IMR-90 (cell line): ENCODE data around the gene NCAM1. TPM values are rescaled to one million over a fixed set of nuclear protein-coding genes. Genes with fewer than 3 reads are reported as not detected.

ENCODE experiments used
- ATAC-seq: fragments of 200-7000 bp; cut with Tn5 transposase; 2 replicates; pipeline ENCODE4 v1.9.1; 2020; ENCODE audit warnings: low read depth, mild to moderate bottlenecking, moderate library complexity
- BruUV-seq: library from RNA; stranded (reverse); fragments of 400-500 nt; replicated peaks from 2 replicates; lab custom pipeline; 2021; lab: Mats Ljungman, UMichigan
- CTCF ChIA-PET: fragments of 300-600 bp; formaldehyde crosslinking; extraction: SDS; loops from one replicate; lab custom pipeline; 2021; ENCODE audit warnings: antibody characterized with exemption; lab: Yijun Ruan, JAX
- POLR2A ChIA-PET: fragments of 300-600 bp; sonication (Branson Sonifier 250); formaldehyde crosslinking; loops from one replicate; lab custom pipeline; 2022; ENCODE audit warnings: antibody characterized with exemption; ENCODE audit not compliant: unreplicated experiment; lab: Charles Lee
- DNase-seq: peaks from one replicate; pipeline ENCODE4 v3.0.0; 2013
- H2AFZ ChIP-seq: replicated peaks from 2 replicates; pipeline ENCODE3; 2013; ENCODE audit warnings: low read length, mild to moderate bottlenecking; ENCODE audit not compliant: poor library complexity
- H2AK5ac ChIP-seq: 2 replicates; pipeline ENCODE4 v1.6.1; 2013; ENCODE audit warnings: low read depth, low read length, inconsistent platforms
- H2AK9ac ChIP-seq: replicated peaks from 2 replicates; pipeline ENCODE3; 2013; ENCODE audit warnings: mild to moderate bottlenecking, low read depth, low read length, moderate library complexity; ENCODE audit not compliant: poor library complexity
- H2BK120ac ChIP-seq: 2 replicates; pipeline ENCODE4 v1.6.1; 2013; ENCODE audit warnings: low read depth, low read length, inconsistent platforms
- H2BK15ac ChIP-seq: 3 replicates; pipeline ENCODE4 v1.6.1; 2013; ENCODE audit warnings: low read depth, low read length, inconsistent platforms
- H2BK20ac ChIP-seq: 2 replicates; pipeline ENCODE4 v1.6.1; 2013; ENCODE audit warnings: low read depth, mild to moderate bottlenecking, inconsistent platforms, low read length, moderate library complexity
- H2BK5ac ChIP-seq: 2 replicates; pipeline ENCODE4 v1.6.1; 2013; ENCODE audit warnings: mild to moderate bottlenecking, low read depth, low read length, inconsistent platforms; ENCODE audit not compliant: poor library complexity, severe bottlenecking
- H3K14ac ChIP-seq: replicated peaks from 2 replicates; pipeline ENCODE4 v1.6.1; 2013; ENCODE audit warnings: low read depth, low read length, inconsistent platforms
- H3K18ac ChIP-seq: 2 replicates; pipeline ENCODE4 v1.6.1; 2013; ENCODE audit warnings: low read depth, low read length, control low read depth
- H3K23ac ChIP-seq: 2 replicates; pipeline ENCODE4 v1.6.1; 2013; ENCODE audit warnings: low read depth, low read length, inconsistent platforms
- H3K27ac ChIP-seq: 2 replicates; pipeline ENCODE4 v1.5.1; 2013; ENCODE audit warnings: mild to moderate bottlenecking, control low read depth, low read length; ENCODE audit not compliant: insufficient read depth
- H3K27me3 ChIP-seq: 2 replicates; pipeline ENCODE4 v1.6.1; 2013; ENCODE audit warnings: low read length; ENCODE audit not compliant: control insufficient read depth, insufficient read depth
- H3K36me3 ChIP-seq: 2 replicates; pipeline ENCODE4 v1.6.1; 2013; ENCODE audit warnings: low read length, mixed read lengths; ENCODE audit not compliant: control insufficient read depth, insufficient read depth
- H3K4ac ChIP-seq: 2 replicates; pipeline ENCODE4 v1.6.1; 2013; ENCODE audit warnings: low read depth, low read length, inconsistent platforms
- H3K4me1 ChIP-seq: 2 replicates; pipeline ENCODE4 v1.6.1; 2013; ENCODE audit warnings: low read length, mixed read lengths; ENCODE audit not compliant: control insufficient read depth, insufficient read depth
- H3K4me2 ChIP-seq: 2 replicates; pipeline ENCODE4 v1.6.1; 2013; ENCODE audit warnings: low read depth, mild to moderate bottlenecking, control low read depth, low read length, moderate library complexity
- H3K4me3 ChIP-seq: 2 replicates; pipeline ENCODE4 v1.5.1; 2013; ENCODE audit warnings: low read depth, mild to moderate bottlenecking, control low read depth, low read length, moderate library complexity; ENCODE audit not compliant: insufficient read depth
- H3K56ac ChIP-seq: 2 replicates; pipeline ENCODE4 v1.6.1; 2013; ENCODE audit warnings: low read length, inconsistent platforms; ENCODE audit not compliant: insufficient read depth; ENCODE audit errors: extremely low read depth
- H3K79me1 ChIP-seq, 2 experiments: 2 replicates each; pipeline ENCODE4 v1.6.1; 2013; ENCODE audit warnings: low read length in 2 of 2, inconsistent platforms in 1 of 2, low read depth in 1 of 2
- H3K9ac ChIP-seq: 2 replicates; pipeline ENCODE4 v1.6.1; 2013; ENCODE audit warnings: low read depth, low read length, control low read depth
- H3K9me1 ChIP-seq: 2 replicates; pipeline ENCODE4 v1.6.1; 2013; ENCODE audit warnings: low read length, inconsistent platforms; ENCODE audit not compliant: insufficient read depth
- H3K9me3 ChIP-seq: 2 replicates; pipeline ENCODE4 v1.6.1; 2013; ENCODE audit warnings: low read length; ENCODE audit not compliant: control insufficient read depth, insufficient read depth
- H4K20me1 ChIP-seq: 2 replicates; pipeline ENCODE4 v1.6.1; 2013; ENCODE audit warnings: low read length, inconsistent platforms; ENCODE audit not compliant: insufficient read depth
- H4K5ac ChIP-seq: 2 replicates; pipeline ENCODE4 v1.6.1; 2013; ENCODE audit warnings: mild to moderate bottlenecking, low read depth, low read length, control low read depth
- H4K8ac ChIP-seq, 2 experiments: 2 replicates each; pipeline ENCODE4 v1.6.1; 2013; ENCODE audit warnings: low read depth in 2 of 2, low read length in 2 of 2, control low read depth in 1 of 2, inconsistent platforms in 1 of 2
- H4K91ac ChIP-seq: 2 replicates; pipeline ENCODE4 v1.6.1; 2013; ENCODE audit warnings: low read depth, low read length, inconsistent platforms; ENCODE audit not compliant: insufficient read depth
- CEBPB ChIP-seq: IDR thresholded peaks from 2 replicates; pipeline ENCODE4 v1.6.1; 2012; ENCODE audit warnings: low read depth, low read length, improper control_type of control experiment
- CHD1 ChIP-seq: IDR thresholded peaks from 2 replicates; pipeline ENCODE4 v1.6.1; 2012; ENCODE audit warnings: low read depth, low read length, improper control_type of control experiment
- CTCF ChIP-seq: conservative IDR thresholded peaks from 2 replicates; pipeline ENCODE4 v1.5.1; 2012; ENCODE audit warnings: mild to moderate bottlenecking, low read depth, low read length, improper control_type of control experiment
- MAFK ChIP-seq: IDR thresholded peaks from 2 replicates; pipeline ENCODE4 v1.6.1; 2012; ENCODE audit warnings: low read depth, low read length, improper control_type of control experiment
- RAD21 ChIP-seq: IDR thresholded peaks from 2 replicates; pipeline ENCODE4 v1.6.1; 2012; ENCODE audit warnings: low read length, improper control_type of control experiment
- SMC3 ChIP-seq: fragments of 150-350 bp; IDR thresholded peaks from 2 replicates; pipeline ENCODE4 v1.6.1; 2016; ENCODE audit warnings: low read depth, mild to moderate bottlenecking, antibody characterized with exemption, low read length, moderate library complexity
- USF2 ChIP-seq: fragments of 150-350 bp; IDR thresholded peaks from 2 replicates; pipeline ENCODE4 v1.6.1; 2017; ENCODE audit warnings: mild to moderate bottlenecking, antibody characterized with exemption, low read length, low read depth
- WGBS, 2 experiments: methylation state at CpG; one replicate each; pipeline versions ENCODE4 v1.1.5 to v1.1.7; 2013; ENCODE audit warnings: missing lambda C conversion rate in 2 of 2; ENCODE audit not compliant: insufficient read length in 1 of 2; ENCODE audit errors: extremely low coverage in 2 of 2; 5-methylcytosine and 5-hydroxymethylcytosine counted together
- dilution Hi-C: fragments of 300-500 bp; cut with HindIII; formaldehyde crosslinking; loops from one replicate; pipeline ENCODE4 v1.14.3; 2018; ENCODE audit warnings: low sequenced_read_pairs; ENCODE audit not compliant: unreplicated experiment
- in situ Hi-C: fragments of 300-500 bp; cut with MboI; formaldehyde crosslinking; loops from 3 replicates; pipeline ENCODE4 v1.14.3; 2019; ENCODE audit warnings: low sequenced_read_pairs, inconsistent platforms, mixed read lengths
- intact Hi-C: fragments of 100-400 bp; cut with micrococcal nuclease; formaldehyde crosslinking; loops from 2 replicates; pipeline ENCODE4 v1.10.0; 2022
- polyA plus RNA-seq, 3 experiments: library from polyadenylated mRNA; depleted of rRNA; stranded (reverse); fragments of >200 nt; gene quantifications; 2 replicates each; pipeline ENCODE4 v1.2.3, GENCODE V29; 2012; ENCODE audit warnings: low replicate concordance in 1 of 3
- total RNA-seq: library from RNA; depleted of rRNA; stranded (reverse); fragments of >200 nt; gene quantifications from 2 replicates; pipeline ENCODE4 v1.2.3, GENCODE V29; 2012

The NCAM1 gene
- total and polyA plus RNA-seq, 2 of the 4 experiments (the other 2 are of a cell fraction), result 0.09 to 0.18 TPM

DNA sequence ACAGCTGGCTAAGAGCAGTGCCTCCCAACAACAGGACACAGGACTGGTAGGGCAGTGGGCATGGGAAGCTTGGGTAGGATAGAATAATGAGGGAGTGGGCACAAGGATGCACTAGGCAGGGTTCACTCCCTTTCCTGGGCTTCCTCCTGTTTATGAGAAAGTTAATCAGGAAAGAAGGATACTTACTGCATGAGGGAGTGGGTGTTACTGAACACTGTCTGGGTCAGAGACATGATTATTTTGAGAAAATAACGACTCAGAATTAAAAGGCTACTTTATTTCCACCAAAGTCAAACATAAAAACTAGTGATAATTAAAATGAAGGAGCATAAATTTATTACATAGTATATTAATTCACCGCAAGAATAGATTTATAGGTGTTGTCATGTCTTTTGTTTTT is 35.8 kb downstream of the NCAM1 start:
- dilution Hi-C loops, result no loop called here
- no peak overlapping the region for H3K4me3 ChIP-seq
- H3K9me3 ChIP-seq, result no peaks in the 10 kb centered on the region
- no peak for TF ChIP-seq MAFK
- TF ChIP-seq CEBPB, result no peak
- no peak for TF ChIP-seq CTCF
- no peak for TF ChIP-seq RAD21
- no peak for TF ChIP-seq USF2
- TF ChIP-seq CHD1, result no peak
- no peak for TF ChIP-seq SMC3
- H2AK9ac ChIP-seq, result no peak overlapping the region
- H3K4me1 ChIP-seq, result no peaks in the 10 kb centered on the region
- H3K4ac ChIP-seq, result no peak overlapping the region
- H2BK15ac ChIP-seq, result no peak overlapping the region
- in situ Hi-C loops, result no loop called here
- H2BK5ac ChIP-seq, result no peak overlapping the region
- H3K18ac ChIP-seq, result no peak overlapping the region
- ATAC-seq, result no peak
- ChIA-PET POLR2A (no interaction called here), CTCF (no interaction called here)
- no peak overlapping the region for H3K9ac ChIP-seq
- H2BK20ac ChIP-seq, result no peak overlapping the region
- H3K9me1 ChIP-seq, result no peaks in the 10 kb centered on the region
- H4K20me1 ChIP-seq, result no peaks in the 10 kb centered on the region
- H3K27me3 ChIP-seq, result no peaks in the 10 kb centered on the region
- no TSS peak for BruUV-seq
- no peak for DNase-seq
- H3K79me1 ChIP-seq, result no peaks in the 10 kb centered on the region
- H3K27ac ChIP-seq, result no peak overlapping the region
- intact Hi-C loops, result no loop called here
- WGBS, 2 experiments, result no CpG with 5 or more reads among the region's 2 CpGs
- no peak overlapping the region for H2BK120ac ChIP-seq
- no peak overlapping the region for H2AFZ ChIP-seq
- no peak overlapping the region for H3K4me2 ChIP-seq
- no peak overlapping the region for H4K5ac ChIP-seq
- no peak overlapping the region for H4K8ac ChIP-seq
- no peak overlapping the region for H3K56ac ChIP-seq
- H2AK5ac ChIP-seq, result no peak overlapping the region
- H4K91ac ChIP-seq, result no peak overlapping the region
- H3K23ac ChIP-seq, result no peak overlapping the region
- no peak overlapping the region for H3K14ac ChIP-seq
- no peaks in the 10 kb centered on the region for H3K36me3 ChIP-seq
